ENCODE results near the gene ZDHHC7. TPM values are rescaled to one million over a fixed set of nuclear protein-coding genes. Genes with fewer than 3 reads are reported as not detected.

The ZDHHC7 gene
- total and polyA plus RNA-seq, 2 of the 8 experiments (the other 6 are each of a cell fraction or from before 2014, with no cell fraction given): 40.5 to 56.3 TPM

DNA sequence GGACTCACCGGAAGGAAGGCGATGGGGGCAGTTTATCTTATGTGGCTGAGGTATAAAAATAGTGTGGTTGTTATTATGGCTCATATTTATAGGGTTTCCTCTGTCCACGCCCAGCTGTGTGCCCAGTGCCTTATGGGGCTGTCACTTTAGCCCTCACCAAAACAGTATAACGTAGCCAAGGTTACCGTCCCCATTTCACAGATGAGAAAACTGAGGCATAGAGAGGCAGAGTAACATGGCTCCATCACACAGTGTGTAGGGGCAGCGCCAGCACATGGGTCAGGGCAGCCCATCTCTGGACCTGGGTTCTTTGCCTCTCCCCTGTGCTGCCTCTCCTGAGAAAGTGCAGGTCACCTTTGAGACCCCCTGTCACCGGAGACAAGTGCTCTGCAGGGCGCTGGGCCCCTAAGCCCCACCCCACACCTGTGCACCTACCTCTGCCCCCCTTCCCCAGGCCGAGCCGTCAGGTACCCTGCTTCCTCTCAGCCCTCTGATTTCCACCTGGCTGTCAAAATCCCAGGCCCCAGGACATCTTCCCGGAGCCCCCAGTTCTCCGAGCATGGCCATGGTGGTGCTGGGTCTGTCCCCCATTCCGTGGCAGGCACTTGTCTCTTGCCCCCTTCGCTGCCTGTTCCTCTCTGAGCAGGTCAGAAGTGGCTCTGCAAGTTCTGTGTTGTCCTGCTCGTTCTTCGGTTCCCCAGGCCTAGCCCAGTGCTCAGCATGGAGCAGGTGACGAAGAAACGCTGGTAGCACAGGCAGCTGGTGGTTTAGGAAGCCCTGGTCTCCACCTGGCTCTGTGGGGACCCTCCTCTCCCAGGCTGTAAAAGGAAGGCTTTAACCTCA, 23.5 kb upstream of the ZDHHC7 start:
- H3K9ac ChIP-seq (replicated peaks in 1 of 4; ENCODE audit: extremely low read depth in 1 of 4, low read depth in 3 of 4, low read length in 3 of 4): no peak overlapping the region
- peaks cover 3 to 4% of the 10 kb centered on the region in 2 experiments for H4K20me1 ChIP-seq (replicated peaks in 1 of 2; ENCODE audit: control insufficient read depth in 1 of 2, insufficient read depth in 2 of 2, low read length in 2 of 2)
- no peak overlapping the region for H3K14ac ChIP-seq (ENCODE audit: insufficient read length)
- H4K8ac ChIP-seq (ENCODE audit: extremely low read depth, insufficient read depth, low read length): no peak overlapping the region
- no peak overlapping the region for H4K91ac ChIP-seq (replicated peaks; ENCODE audit: insufficient read length, low read length)
- no peak overlapping the region for H3K4me2 ChIP-seq (ENCODE audit: insufficient read depth in 1 of 2, low read depth in 2 of 2, low read length in 2 of 2)
- peaks cover 0 to 2% (median 0%) of the 10 kb centered on the region in 4 experiments; a peak in 2 of 7 replicates for H3K4me1 ChIP-seq (replicated peaks in 1 of 4; ENCODE audit: control insufficient read depth in 3 of 4, insufficient read depth in 4 of 4, low read length in 3 of 4)
- CTCF ChIA-PET (ENCODE audit: partially characterized antibody): interaction anchor here (1.1 kb wide), 1 partner anchor 8 kb away, joined by 3 read pairs; no protein-coding TSS in a partner anchor
- H2AK5ac ChIP-seq (ENCODE audit: low read depth, low read length): no peak overlapping the region
- no peak for FAIRE-seq
- H3K56ac ChIP-seq (replicated peaks; ENCODE audit: insufficient read length, low read depth, low read length): no peak overlapping the region
- no peak overlapping the region for H3K18ac ChIP-seq (ENCODE audit: extremely low read depth, low read length)
- H3K9me3 ChIP-seq (ENCODE audit: insufficient read depth in 2 of 2, low read depth in 1 of 2, low read length in 1 of 2): no peaks in the 10 kb centered on the region
- no peak overlapping the region for H2BK20ac ChIP-seq (ENCODE audit: low read length)
- WGBS, 2 experiments (ENCODE audit: extremely low coverage in 1 of 2, insufficient coverage in 1 of 2, insufficient read length in 1 of 2, insufficient replicate concordance in 2 of 2, low coverage in 1 of 2, low lambda C conversion rate in 2 of 2, missing lambda C conversion rate in 1 of 2): 83% methylated on average over 16 of the region's 18 CpGs; no CpG with 5 or more reads in 1 of the 2 experiments
- no peak overlapping the region for H3K4me3 ChIP-seq (ENCODE audit: extremely low read depth in 1 of 4, insufficient read depth in 2 of 4, low read depth in 3 of 4, low read length in 4 of 4)
- no peak overlapping the region for H3K23ac ChIP-seq (ENCODE audit: insufficient read length)
- H2BK12ac ChIP-seq (ENCODE audit: low read depth, low read length): no peak overlapping the region
- no peak overlapping the region for H2AFZ ChIP-seq (ENCODE audit: low read length)
- H2BK15ac ChIP-seq (ENCODE audit: low read length): no peak overlapping the region
- H2BK5ac ChIP-seq (ENCODE audit: low read depth, low read length): no peak overlapping the region
- POLR2A ChIA-PET (ENCODE audit: partially characterized antibody): no interaction called here
- H4K5ac ChIP-seq (ENCODE audit: insufficient read length, low read depth, low read length): no peak overlapping the region
- H2BK120ac ChIP-seq (replicated peaks; ENCODE audit: low read depth, low read length): no peak overlapping the region
- DNase-seq (ENCODE audit: low read depth in 1 of 2, low spot score in 2 of 2): no peak
- no peaks in the 10 kb centered on the region for H3K79me2 ChIP-seq (ENCODE audit: control insufficient read depth in 1 of 2, insufficient read depth in 2 of 2, low read length in 2 of 2)
- no peaks in the 10 kb centered on the region for H3K36me3 ChIP-seq (ENCODE audit: control insufficient read depth in 2 of 4, insufficient read depth in 4 of 4, low read length in 3 of 4)
- H3K79me1 ChIP-seq (ENCODE audit: low read depth, low read length): no peaks in the 10 kb centered on the region; the same call in 1 of the 2 replicates
- no peaks in the 10 kb centered on the region for H3K23me2 ChIP-seq (ENCODE audit: low read depth, low read length)
- H3K27me3 ChIP-seq (replicated peaks in 1 of 4; ENCODE audit: control insufficient read depth in 3 of 4, extremely low read depth in 1 of 4, insufficient read depth in 3 of 4, low read length in 3 of 4): no peaks in the 10 kb centered on the region; a peak in 1 of 7 replicates
- no peak overlapping the region for H3K4ac ChIP-seq (replicated peaks; ENCODE audit: insufficient read length, low read depth, low read length)
- H3K27ac ChIP-seq (ENCODE audit: low read depth, low read length): no peak overlapping the region
- TF ChIP-seq ASH2L (IDR thresholded peaks at IDR 0.05; ENCODE audit: low read length) (no peak), CEBPB (IDR thresholded peaks at IDR 0.05; ENCODE audit: low read depth, low read length) (no peak), SP4 (IDR thresholded peaks at IDR 0.05; ENCODE audit: low read length) (no peak), SIRT6 (IDR thresholded peaks at IDR 0.05; ENCODE audit: low read length) (no peak), CHD2 (IDR thresholded peaks at IDR 0.05; ENCODE audit: low read length) (no peak), ZNF274 (IDR thresholded peaks at IDR 0.05; ENCODE audit: borderline replicate concordance, extremely low read depth, low read length) (no peak), NANOG (IDR thresholded peaks at IDR 0.05; ENCODE audit: insufficient read depth, low read depth, low read length, poor library complexity, severe bottlenecking) (no peak), SRF (IDR thresholded peaks at IDR 0.05; ENCODE audit: low read depth, low read length) (no peak), KDM1A (IDR thresholded peaks at IDR 0.05; ENCODE audit: borderline replicate concordance, low read length) (no peak), RBBP5 (IDR thresholded peaks at IDR 0.05; ENCODE audit: borderline replicate concordance, low read depth, low read length) (no peak)
- TF ChIP-seq, protein P1, sequence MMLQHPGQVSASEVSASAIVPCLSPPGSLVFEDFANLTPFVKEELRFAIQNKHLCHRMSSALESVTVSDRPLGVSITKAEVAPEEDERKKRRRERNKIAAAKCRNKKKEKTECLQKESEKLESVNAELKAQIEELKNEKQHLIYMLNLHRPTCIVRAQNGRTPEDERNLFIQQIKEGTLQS (IDR thresholded peaks at IDR 0.05; ENCODE audit: insufficient read depth, low read depth, low read length): no peak

Data from H1 (cell line).